Erythroblast (primary cell): ENCODE data around the gene ATXN10.

Experiments
- GATA1 ChIP-seq: IDR thresholded peaks from 2 replicates; pipeline ENCODE4 v1.6.1; 2011; ENCODE audit warnings: low read depth, mild to moderate bottlenecking, control low read depth, low read length, moderate library complexity
- POLR2A ChIP-seq: IDR thresholded peaks from 2 replicates; pipeline ENCODE4 v1.6.1; 2011; ENCODE audit warnings: mild to moderate bottlenecking, low read length

GRCh38 chr22:45781459-45781858, 109.8 kb downstream of the ATXN10 start:
- no peak for TF ChIP-seq POLR2A
- TF ChIP-seq GATA1 = no peak
